Measurements from ENCODE around the gene LRP3. TPM values are rescaled to one million over a fixed set of nuclear protein-coding genes. Genes with fewer than 3 reads are reported as not detected.

The LRP3 gene
- total RNA-seq, 2 donors from 2014 or later, result not detected

DNA sequence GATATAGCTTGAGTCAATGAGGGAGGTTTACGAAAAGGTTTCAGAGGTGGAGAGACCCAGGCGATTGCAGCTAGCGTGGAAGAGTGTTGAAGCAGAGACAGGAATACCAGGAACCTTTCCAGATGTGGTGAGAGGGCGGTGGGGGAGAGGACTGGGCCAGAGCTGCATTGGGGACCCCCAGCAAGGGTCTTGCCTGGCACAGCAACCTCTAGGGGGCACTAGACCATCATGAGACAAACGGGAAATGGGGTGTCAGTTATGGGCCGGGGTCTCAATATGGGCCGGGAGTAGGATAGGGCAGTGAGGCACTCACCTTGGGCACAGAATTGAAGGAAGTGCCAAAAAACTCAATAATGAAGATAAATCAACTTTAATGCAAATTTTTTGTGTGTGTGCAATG lies 2.1 kb upstream of the LRP3 start:
- no peak for ATAC-seq (replicated peaks)
- H3K27me3 Mint-ChIP-seq, result peaks cover 26% of the 10 kb centered on the region
- H3K9me3 Mint-ChIP-seq, result no peaks in the 10 kb centered on the region
- H3K36me3 Mint-ChIP-seq (ENCODE audit: low read depth), result peaks cover 4% of the 10 kb centered on the region
- H3K27ac Mint-ChIP-seq, result no peak overlapping the region
- no peaks in the 10 kb centered on the region for H3K4me1 Mint-ChIP-seq
- no peak overlapping the region for H3K4me3 Mint-ChIP-seq

DNA sequence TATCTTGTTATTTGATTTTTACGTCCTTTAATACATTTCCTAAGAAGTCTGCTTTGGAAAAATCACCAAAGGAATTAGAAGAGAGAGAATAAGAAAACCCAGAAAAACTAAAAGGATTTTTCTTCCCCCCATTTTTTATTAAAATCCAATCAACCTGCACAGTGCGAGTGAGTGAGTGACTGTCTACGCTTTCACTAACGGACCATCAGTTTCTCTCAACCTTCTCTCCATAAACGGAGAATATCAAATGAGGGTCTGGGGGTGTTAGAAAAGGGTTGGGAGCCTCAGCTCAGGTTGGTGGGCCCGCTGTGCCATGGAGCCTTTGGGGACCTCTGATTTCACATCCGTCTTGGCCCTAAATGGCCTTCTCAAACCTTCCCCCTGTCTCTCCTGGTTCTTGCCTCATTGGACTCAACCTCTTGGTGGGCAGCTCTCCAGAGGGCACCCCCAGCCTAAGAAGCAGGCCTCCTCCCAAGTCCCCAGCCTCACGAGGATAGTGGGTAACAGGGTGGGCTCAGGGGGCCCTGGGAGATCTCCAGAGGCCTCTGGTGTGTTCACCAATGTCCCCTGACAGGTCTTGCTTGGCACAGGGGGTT lies 763 bp upstream of the LRP3 start:
- ATAC-seq (replicated peaks), result no peak
- Mint-ChIP-seq H3K4me1 (no peaks in the 10 kb centered on the region), H3K27ac (no peak overlapping the region), H3K36me3 (ENCODE audit: low read depth) (peaks cover 4% of the 10 kb centered on the region), H3K9me3 (no peaks in the 10 kb centered on the region), H3K4me3 (peak overlapping the region; percentile 35), H3K27me3 (peaks cover 26% of the 10 kb centered on the region)

DNA sequence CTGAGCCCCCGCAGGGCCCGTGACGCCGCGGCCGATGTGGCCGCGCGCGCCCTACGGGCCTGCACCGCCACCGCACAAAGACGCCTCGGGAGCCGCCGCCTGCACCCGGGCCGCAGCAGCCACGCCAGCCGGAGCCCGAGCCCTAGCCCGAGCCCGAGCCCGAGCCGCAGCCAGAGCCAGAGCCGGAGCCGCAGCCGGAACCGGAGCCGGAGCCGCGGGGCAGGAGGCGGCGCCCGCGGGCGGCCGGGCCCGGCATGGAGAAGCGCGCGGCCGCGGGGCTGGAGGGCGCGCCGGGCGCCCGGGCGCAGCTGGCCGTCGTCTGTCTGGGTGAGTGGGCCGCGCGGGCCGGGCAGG lies 379 bp downstream of the LRP3 start:
- Mint-ChIP-seq H3K9me3 (no peaks in the 10 kb centered on the region), H3K4me1 (no peaks in the 10 kb centered on the region), H3K27me3 (peaks cover 26% of the 10 kb centered on the region), H3K4me3 (no peak overlapping the region), H3K36me3 (ENCODE audit: low read depth) (peaks cover 4% of the 10 kb centered on the region), H3K27ac (no peak overlapping the region)
- no peak for ATAC-seq (replicated peaks)

DNA sequence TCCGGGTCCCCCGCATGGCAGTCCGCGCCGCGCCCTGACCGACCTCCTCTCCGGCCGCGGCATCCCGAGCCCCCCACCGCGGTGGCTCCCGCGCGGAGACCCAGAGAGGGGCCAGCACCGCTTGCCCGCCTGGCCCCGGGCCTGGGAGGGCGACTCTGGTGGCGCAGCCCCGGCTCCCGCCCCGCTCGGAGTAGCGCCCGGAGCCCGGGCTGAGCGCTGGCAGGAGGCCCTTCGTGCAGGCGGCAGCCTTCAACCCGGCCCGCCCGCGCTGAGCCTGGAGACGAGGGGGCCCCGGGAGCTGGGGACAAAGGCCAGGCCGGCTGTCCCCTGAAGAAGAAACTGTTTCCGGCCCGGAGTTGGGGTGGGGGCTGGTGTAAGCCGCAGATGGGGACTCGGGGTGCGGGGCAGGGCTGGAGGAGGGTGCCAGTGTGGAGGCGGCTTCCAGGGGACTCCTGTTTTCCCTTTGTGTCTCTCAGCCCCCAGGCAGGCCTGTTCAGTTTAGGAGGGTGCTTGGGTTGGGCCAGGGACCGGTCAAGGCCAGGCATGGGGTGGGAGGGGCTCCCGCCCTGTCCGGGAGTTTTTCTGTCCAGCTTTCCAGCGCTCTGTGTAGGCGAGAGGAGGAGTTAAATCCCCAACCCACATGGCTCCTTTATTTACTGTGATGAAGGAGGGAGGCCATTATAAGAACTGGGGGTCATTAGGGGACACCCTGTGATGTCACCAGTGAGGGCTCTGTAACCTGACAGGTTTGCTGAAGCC lies 935 bp downstream of the LRP3 start:
- H3K27ac Mint-ChIP-seq, result no peak overlapping the region
- no peaks in the 10 kb centered on the region for H3K9me3 Mint-ChIP-seq
- H3K27me3 Mint-ChIP-seq, result peaks cover 26% of the 10 kb centered on the region
- ATAC-seq (replicated peaks), result no peak
- no peaks in the 10 kb centered on the region for H3K4me1 Mint-ChIP-seq
- H3K36me3 Mint-ChIP-seq (ENCODE audit: low read depth), result peaks cover 4% of the 10 kb centered on the region
- no peak overlapping the region for H3K4me3 Mint-ChIP-seq

DNA sequence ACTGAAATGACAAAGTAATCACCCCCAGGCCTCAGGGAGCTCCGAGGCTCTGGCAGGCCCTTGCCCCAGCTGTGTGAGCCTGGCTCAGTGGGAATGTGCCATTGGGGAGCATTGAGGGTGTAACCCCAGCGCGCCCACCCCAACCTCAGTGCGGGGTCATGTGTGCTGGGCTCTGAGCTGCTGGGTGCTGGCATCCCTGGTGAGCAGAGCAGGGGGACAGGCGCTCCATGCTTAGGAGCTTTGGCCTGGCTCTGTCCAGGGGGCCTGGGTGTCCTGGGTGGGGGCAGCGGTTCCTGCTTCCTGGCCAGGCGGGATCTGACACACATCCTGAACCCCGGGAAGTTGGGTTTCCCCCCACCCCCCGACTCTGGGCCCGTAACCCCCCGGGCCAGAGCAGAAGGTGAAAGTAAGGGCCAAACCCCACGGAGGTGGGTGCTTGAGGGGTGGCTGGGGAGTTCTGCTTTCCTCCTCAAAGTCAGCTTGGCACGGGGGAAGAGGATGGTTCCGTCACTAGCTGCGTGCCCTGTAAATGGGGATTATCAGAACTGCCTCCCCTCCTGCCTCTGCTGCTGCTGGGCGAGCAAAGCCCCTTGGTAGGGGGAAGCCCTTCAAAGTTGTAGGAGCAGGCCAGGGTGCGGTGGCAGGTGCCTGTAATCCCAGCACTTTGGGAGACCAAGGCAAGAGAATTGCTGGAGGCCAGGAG lies 1.7 kb downstream of the LRP3 start:
- Mint-ChIP-seq H3K4me3 (no peak overlapping the region), H3K27ac (no peak overlapping the region), H3K4me1 (no peaks in the 10 kb centered on the region), H3K27me3 (peaks cover 22% of the 10 kb centered on the region), H3K36me3 (ENCODE audit: low read depth) (peaks cover 4% of the 10 kb centered on the region), H3K9me3 (no peaks in the 10 kb centered on the region)
- no peak for ATAC-seq (replicated peaks)

DNA sequence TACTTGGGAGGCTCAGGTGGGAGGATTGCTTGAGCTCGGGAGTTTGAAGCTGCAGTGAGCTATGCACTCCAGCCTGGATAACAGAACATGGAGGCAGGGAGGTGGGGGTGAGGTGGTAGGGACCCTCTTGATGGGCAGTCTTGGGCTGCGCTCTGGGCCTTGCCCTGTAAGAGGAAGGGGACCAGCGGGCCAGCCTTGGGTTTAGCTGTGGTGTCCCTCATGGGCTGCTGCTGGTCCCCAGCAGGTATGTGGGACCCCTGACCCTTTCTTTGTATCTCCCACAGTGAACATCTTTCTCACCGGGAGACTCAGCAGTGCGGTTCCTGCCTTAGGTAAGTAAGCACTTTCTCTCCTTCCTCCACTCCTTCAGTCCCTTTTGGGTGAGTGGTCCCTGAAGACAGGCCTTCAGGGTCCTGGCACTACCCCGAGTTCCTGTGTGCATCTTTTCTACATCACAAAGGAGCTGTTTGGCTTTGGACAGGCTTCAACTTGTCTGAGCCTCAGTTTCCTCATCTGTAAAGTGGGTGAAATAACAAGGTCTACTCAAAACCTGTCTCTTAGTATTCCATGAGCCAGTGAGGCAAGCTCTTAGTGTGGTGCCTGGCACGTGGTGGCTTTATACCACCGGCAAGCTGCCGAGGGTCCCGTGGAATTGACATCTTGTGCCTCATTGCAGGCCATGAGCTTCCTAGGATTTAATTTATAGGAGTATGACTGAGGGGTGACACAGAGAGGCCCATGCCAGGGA lies 2.5 kb downstream of the LRP3 start:
- Mint-ChIP-seq H3K4me3 (no peak overlapping the region), H3K9me3 (no peaks in the 10 kb centered on the region), H3K27ac (no peak overlapping the region), H3K4me1 (no peaks in the 10 kb centered on the region), H3K36me3 (ENCODE audit: low read depth) (peaks cover 4% of the 10 kb centered on the region), H3K27me3 (peaks cover 19% of the 10 kb centered on the region)
- ATAC-seq (replicated peaks), result no peak

DNA sequence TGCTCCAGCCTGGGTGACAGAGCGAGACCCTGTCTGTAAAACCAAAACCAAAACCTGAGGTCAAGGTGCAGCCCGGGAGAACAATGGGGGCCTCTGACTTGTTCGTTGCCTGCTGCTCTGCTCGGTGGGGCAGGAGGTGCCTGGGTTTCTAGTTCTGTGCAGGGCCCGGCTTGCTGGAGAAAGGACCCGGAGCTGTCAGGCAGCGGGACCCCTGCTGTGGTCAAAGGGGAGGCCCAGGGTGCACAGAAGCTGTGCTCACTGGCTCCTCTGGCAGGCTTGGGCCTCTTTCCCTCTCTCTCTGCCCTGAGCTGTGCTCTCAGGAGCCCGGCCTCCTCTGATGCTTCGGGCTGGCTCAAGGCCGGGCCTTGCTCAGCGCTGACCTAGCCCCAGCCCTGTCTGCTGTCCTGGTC lies 3.5 kb downstream of the LRP3 start:
- ATAC-seq (replicated peaks), result no peak
- H3K27ac Mint-ChIP-seq, result no peak overlapping the region

DNA sequence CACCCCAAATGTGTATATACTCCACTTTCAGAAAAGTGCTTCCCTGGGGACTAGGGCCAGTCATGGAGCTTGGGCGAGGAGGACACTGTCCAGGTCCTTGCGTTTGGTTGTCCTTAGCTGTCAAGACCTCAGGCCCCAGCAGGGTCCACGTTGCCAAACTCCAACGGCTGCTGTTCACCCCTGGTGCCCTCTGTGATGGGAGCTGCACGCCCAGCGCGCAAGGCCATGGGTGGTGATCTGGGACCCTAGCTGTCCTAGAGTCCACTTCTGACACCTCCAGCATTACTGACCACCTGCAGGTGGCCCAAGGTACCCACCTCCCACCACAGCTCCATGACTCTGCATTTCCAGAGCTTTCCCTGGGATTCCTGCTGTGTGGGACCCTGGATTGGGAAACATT lies 4.0 kb downstream of the LRP3 start:
- ATAC-seq (replicated peaks), result no peak
- H3K36me3 Mint-ChIP-seq (ENCODE audit: low read depth), result peaks cover 4% of the 10 kb centered on the region

More for the DNA sequence above, 3.5 kb downstream of the LRP3 start:
- Mint-ChIP-seq H3K4me1 (no peaks in the 10 kb centered on the region), H3K9me3 (no peaks in the 10 kb centered on the region), H3K36me3 (ENCODE audit: low read depth) (peaks cover 4% of the 10 kb centered on the region), H3K4me3 (no peak overlapping the region), H3K27me3 (peaks cover 10% of the 10 kb centered on the region)

DNA sequence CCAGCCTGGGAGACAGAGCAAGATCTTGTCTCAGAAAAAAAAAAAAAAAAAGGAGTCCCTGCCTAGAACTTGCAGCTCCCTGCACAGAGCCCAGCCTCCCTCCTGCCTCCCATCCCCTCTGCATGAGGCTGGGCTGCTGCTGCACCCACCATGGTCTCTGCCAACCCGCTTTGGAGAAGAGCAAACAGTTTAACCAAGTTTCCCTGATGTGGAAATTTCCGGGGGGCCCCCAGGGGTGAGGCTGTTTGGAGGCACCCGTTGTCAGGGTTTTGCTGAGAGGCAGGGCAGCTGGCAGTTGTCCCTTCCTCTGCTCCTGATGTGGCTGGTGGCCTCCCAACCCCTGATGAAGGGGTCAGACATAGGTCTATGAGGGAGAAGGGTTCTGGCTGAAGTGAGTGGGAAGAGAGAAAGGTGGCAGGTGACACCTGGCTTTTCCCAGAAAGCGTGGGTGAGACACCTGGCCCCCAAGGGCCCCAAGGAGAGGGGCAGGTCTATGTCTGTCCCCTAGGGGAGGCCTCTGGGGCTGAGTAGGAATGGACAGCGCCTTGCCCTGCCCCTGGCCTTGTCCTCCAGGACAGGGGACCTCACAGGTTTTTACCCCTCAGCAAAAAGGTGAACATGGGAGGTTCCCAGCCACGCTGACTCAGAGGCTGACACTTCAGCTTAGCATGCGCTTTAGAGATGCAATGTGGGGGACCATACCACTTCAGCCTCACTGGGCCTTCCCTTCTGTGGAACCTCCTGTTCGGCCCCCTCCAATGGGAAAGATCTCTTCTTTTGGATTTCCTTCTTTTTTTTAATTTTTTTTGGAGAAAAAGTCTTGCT lies 5.5 kb downstream of the LRP3 start:
- no peaks in the 10 kb centered on the region for H3K27me3 Mint-ChIP-seq
- H3K9me3 Mint-ChIP-seq, result no peaks in the 10 kb centered on the region
- H3K36me3 Mint-ChIP-seq (ENCODE audit: low read depth), result no peaks in the 10 kb centered on the region
- no peak overlapping the region for H3K4me3 Mint-ChIP-seq
- H3K27ac Mint-ChIP-seq, result no peak overlapping the region
- no peaks in the 10 kb centered on the region for H3K4me1 Mint-ChIP-seq
- no peak for ATAC-seq (replicated peaks)

More for the DNA sequence above, 4.0 kb downstream of the LRP3 start:
- H3K4me3 Mint-ChIP-seq, result no peak overlapping the region
- no peaks in the 10 kb centered on the region for H3K9me3 Mint-ChIP-seq
- no peak overlapping the region for H3K27ac Mint-ChIP-seq
- no peaks in the 10 kb centered on the region for H3K4me1 Mint-ChIP-seq
- H3K27me3 Mint-ChIP-seq, result peaks cover 5% of the 10 kb centered on the region

DNA sequence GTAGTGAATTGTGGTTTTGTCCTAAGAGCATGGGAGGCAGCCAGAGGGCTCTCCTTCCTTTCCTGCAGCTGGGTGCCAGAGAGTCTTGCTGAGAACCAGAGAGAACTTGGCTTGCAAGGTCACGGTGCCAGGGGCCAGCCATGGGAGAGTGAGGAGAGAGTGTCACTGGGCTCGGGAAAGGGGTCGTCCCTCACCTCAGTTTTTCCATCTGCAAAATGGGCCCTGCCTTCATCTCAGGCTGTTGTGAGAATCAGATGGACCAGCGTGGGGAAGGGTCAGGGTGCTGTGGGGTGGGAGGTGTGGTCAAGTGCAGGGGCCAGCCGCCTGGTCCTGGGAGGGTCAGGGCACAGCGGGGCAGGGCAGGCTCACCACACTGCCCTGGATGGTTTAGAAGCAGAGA lies 7.3 kb downstream of the LRP3 start:
- H3K27ac Mint-ChIP-seq, result no peak overlapping the region
- H3K36me3 Mint-ChIP-seq (ENCODE audit: low read depth), result no peaks in the 10 kb centered on the region
- H3K9me3 Mint-ChIP-seq, result no peaks in the 10 kb centered on the region
- no peaks in the 10 kb centered on the region for H3K4me1 Mint-ChIP-seq
- ATAC-seq (replicated peaks), result no peak
- H3K27me3 Mint-ChIP-seq, result no peaks in the 10 kb centered on the region
- H3K4me3 Mint-ChIP-seq, result no peak overlapping the region

DNA sequence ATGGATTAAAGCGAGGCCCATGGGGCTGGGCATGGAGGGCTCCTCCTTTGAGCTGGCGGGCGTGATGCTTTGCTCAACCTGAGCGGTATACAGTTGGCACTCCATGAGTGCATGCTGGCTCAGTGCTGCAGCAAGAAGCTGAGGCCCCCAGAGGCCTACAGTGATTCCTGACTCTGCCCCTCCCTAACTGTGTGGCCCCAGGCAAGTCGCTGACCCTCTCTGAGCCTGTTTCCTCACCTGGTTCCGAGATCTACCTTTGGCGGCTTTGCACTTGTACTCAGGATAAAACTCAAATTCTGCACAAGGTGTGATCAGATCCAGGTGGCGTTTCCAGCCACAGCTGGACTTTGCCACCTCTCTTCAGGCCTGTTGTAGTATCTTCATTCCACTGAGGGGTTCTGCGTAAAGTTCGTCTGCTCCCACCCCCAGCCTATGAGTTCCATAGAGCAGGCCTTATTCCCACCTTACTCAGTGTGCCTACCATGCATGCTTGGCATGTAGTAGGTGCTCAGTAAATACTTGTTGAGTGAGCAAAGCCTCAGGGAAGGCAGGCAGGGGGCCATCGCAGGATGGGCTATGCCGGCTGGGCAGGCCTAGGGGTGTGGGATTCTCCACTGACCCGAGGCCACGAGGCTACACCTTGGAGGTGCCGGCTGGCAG lies 7.9 kb downstream of the LRP3 start:
- H3K36me3 Mint-ChIP-seq (ENCODE audit: low read depth), result no peaks in the 10 kb centered on the region
- H3K4me1 Mint-ChIP-seq, result no peaks in the 10 kb centered on the region
- no peak overlapping the region for H3K4me3 Mint-ChIP-seq
- H3K27ac Mint-ChIP-seq, result no peak overlapping the region
- no peaks in the 10 kb centered on the region for H3K27me3 Mint-ChIP-seq
- ATAC-seq (replicated peaks), result no peak
- H3K9me3 Mint-ChIP-seq, result no peaks in the 10 kb centered on the region

DNA sequence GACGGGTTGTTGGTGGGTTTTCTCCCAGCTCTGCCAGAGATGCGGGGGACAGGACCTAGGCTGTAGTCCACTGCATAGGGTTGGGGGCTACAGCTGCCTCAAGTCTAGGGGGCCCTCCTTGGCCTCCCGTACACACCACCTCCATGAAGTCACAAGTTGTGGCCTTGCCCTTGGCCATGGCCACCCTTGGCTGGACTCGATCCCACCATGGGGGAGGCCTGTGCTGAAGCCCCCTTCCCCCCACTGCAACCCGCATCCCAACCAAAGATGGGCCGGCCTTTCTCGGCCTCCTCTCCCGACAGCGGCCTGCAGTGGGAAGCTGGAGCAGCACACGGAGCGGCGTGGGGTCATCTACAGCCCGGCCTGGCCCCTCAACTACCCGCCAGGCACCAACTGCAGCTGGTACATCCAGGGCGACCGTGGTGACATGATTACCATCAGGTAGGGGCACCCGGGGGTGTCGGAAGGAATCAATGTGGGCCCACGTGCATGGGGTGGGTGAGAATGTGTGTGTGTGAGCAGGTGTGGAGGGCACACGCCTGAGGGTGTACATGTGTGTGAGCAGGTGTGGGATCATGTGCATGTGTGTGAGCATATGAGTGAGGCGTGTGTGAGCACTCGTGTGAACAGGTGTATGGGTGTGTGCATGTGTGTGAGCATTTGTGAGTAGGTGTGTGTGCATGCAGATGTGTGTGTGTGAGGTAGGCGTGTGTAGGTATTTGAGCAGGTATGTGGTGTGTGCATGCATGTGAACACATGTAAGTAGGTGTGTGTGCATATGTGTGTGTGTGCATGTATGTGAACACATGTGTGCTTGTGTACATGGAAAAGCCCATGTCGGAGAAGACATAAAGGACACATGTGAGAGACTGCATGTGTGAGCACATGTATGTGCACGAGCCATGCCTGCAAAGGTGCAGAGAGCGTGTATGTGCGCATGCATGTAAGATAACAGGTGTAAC lies 8.7 kb downstream of the LRP3 start:
- no peaks in the 10 kb centered on the region for H3K4me1 Mint-ChIP-seq
- no peaks in the 10 kb centered on the region for H3K27me3 Mint-ChIP-seq
- H3K36me3 Mint-ChIP-seq (ENCODE audit: low read depth), result no peaks in the 10 kb centered on the region
- H3K4me3 Mint-ChIP-seq, result no peak overlapping the region
- no peaks in the 10 kb centered on the region for H3K9me3 Mint-ChIP-seq
- no peak overlapping the region for H3K27ac Mint-ChIP-seq
- ATAC-seq (replicated peaks), result no peak

DNA sequence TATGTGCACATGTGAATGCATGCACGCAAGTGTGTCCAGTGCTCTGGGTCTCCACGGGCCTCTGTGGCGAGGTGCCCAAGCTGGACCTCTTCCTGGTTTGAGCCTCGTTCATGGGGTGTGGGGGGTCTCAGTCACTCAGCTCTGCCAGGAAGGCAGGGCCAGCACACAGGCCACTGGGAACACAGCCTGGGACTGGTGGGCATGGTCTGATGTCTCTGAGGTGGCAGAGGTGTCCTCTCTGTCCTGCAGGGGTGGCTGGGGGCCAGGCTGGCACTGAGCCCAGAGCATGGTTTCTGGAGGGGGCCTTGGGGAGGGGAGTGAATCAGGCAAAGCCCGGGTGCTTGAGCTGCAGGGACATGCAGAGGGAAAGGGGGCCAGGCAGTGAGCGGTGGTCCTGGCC lies 9.4 kb downstream of the LRP3 start:
- ATAC-seq (replicated peaks), result no peak
- H3K36me3 Mint-ChIP-seq (ENCODE audit: low read depth), result no peaks in the 10 kb centered on the region

More for the DNA sequence above, 9.4 kb downstream of the LRP3 start:
- Mint-ChIP-seq H3K27me3 (no peaks in the 10 kb centered on the region), H3K4me1 (no peaks in the 10 kb centered on the region), H3K27ac (no peak overlapping the region), H3K9me3 (no peaks in the 10 kb centered on the region), H3K4me3 (no peak overlapping the region)

Measured in activated T-helper 17 cell treated with anti-CD3 and anti-CD28 coated beads, Interleukin-2, amount 50 U/mL, for 72 hours (primary cell).